Ramos (cell line): Measurements from ENCODE around the gene CDC42EP4.

Experiments used
- in situ Hi-C: fragments of 300-500 bp; cut with MboI; formaldehyde crosslinking; loops from one replicate; pipeline ENCODE4 v1.14.3; 2022; ENCODE audit warnings: low sequenced_read_pairs; ENCODE audit not compliant: unreplicated experiment

CDC42EP4 gene

GRCh38 chr17:73262676-73263642 lies 48.8 kb downstream of the CDC42EP4 start:
- in situ Hi-C loops, result no loop called here

GRCh38 chr17:73261952-73262675 lies 49.7 kb downstream of the CDC42EP4 start:
- in situ Hi-C loops, result no loop called here

GRCh38 chr17:73261617-73261951 lies 50.2 kb downstream of the CDC42EP4 start, which contains the start of gene CPSF4L:
Gene CPSF4L, minus strand, starts transcription at chr17:73261880. Its CDS starts 62 bp downstream, at chr17:73261818.
- in situ Hi-C loops, result no loop called here

- in situ Hi-C loops, result loop anchor here (5.0 kb wide), 1 partner anchor 115 kb away; no protein-coding TSS in a partner anchor
These were observed 54.3 kb downstream of the CDC42EP4 start for GRCh38 chr17:73257516-73257915.

GRCh38 chr17:73256220-73256619 lies 55.6 kb downstream of the CDC42EP4 start:
- in situ Hi-C loops, result loop anchor here (5.0 kb wide), 1 partner anchor 116 kb away; no protein-coding TSS in a partner anchor

- in situ Hi-C loops, result loop anchor here (5.0 kb wide), 1 partner anchor 117 kb away; no protein-coding TSS in a partner anchor
These were observed 56.1 kb downstream of the CDC42EP4 start for GRCh38 chr17:73255671-73256181.

- in situ Hi-C loops, result no loop called here
These were observed 59.9 kb downstream of the CDC42EP4 start for GRCh38 chr17:73251871-73252270.

GRCh38 chr17:73250851-73251640 lies 60.8 kb downstream of the CDC42EP4 start:
- in situ Hi-C loops, result no loop called here

GRCh38 chr17:73249700-73250099 lies 62.1 kb downstream of the CDC42EP4 start:
- in situ Hi-C loops, result no loop called here

GRCh38 chr17:73248532-73248931 lies 63.3 kb downstream of the CDC42EP4 start:
- in situ Hi-C loops, result no loop called here

GRCh38 chr17:73247726-73248125 lies 64.1 kb downstream of the CDC42EP4 start:
- in situ Hi-C loops, result no loop called here

GRCh38 chr17:73240561-73240960 lies 71.2 kb downstream of the CDC42EP4 start:
- in situ Hi-C loops, result no loop called here

GRCh38 chr17:73237714-73238113 lies 74.1 kb downstream of the CDC42EP4 start:
- in situ Hi-C loops, result no loop called here

GRCh38 chr17:73234736-73235135 lies 77.1 kb downstream of the CDC42EP4 start:
- in situ Hi-C loops, result no loop called here
